Psoas muscle (tissue), 8 donors: ENCODE measurements around the gene RBP4. TPM values are rescaled to one million over a fixed set of nuclear protein-coding genes. Genes with fewer than 3 reads are reported as not detected.

ENCODE experiments used
- ATAC-seq, 4 donors: fragments of 200-7000 bp; cut with Tn5 transposase; one replicate each; pipeline ENCODE4 v1.9.1; 2020; ENCODE audit warnings: moderate library complexity in 3 of 4, mild to moderate bottlenecking in 2 of 4
- DNase-seq, 2 donors: peaks; one replicate each; pipeline ENCODE4 v3.0.0-alpha.2; 2020
- H3K27ac ChIP-seq: fragments of 200-600 bp; one replicate; pipeline ENCODE4 v1.8.0; 2022
- H3K27me3 ChIP-seq, 3 donors: fragments of 200-600 bp in 1 of 3; one replicate each; pipeline versions ENCODE4 v1.6.1 to v1.8.0; 2013 to 2022; ENCODE audit warnings: low read length in 2 of 3, mild to moderate bottlenecking in 2 of 3, moderate library complexity in 1 of 3; ENCODE audit not compliant: insufficient read depth in 3 of 3
- H3K36me3 ChIP-seq, 2 donors: fragments of 200-600 bp in 1 of 2; one replicate each; pipeline versions ENCODE4 v1.6.1 to v1.8.0; 2013 to 2022; ENCODE audit warnings: low read depth in 1 of 2, mild to moderate bottlenecking in 1 of 2, moderate library complexity in 1 of 2; ENCODE audit not compliant: insufficient read depth in 1 of 2
- H3K4me1 ChIP-seq: fragments of 200-600 bp; one replicate; pipeline ENCODE4 v1.8.0; 2022
- H3K4me3 ChIP-seq: fragments of 200-600 bp; one replicate; pipeline ENCODE4 v1.8.0; 2022; ENCODE audit warnings: mild to moderate bottlenecking
- H3K9me3 ChIP-seq: fragments of 200-600 bp; one replicate; pipeline ENCODE4 v1.8.0; 2022
- WGBS, 3 donors: extraction: QIAGEN DNeasy Blood & Tissue Kit; methylation state at CpG; one replicate each; pipeline versions ENCODE4 v1.1.6 to v1.1.7; 2013; 5-methylcytosine and 5-hydroxymethylcytosine counted together
- intact Hi-C, 2 donors: fragments of 100-400 bp; cut with DNase I; formaldehyde crosslinking; loops; one replicate each; pipeline versions ENCODE4 v1.11.0 to v1.14.2; 2022
- polyA plus RNA-seq, 3 donors: library from polyadenylated mRNA; stranded (reverse); fragments of 200-250 nt; gene quantifications; one replicate each; pipeline ENCODE4 v1.2.3, GENCODE V29; 2013
- total RNA-seq, 4 donors: library from RNA; stranded (reverse); fragmentation: NEBNext Ultra II Directional in 2 of 4; extraction: Animal tissue kit (Norgen Biotek cat#: 25700) in 2 of 4; gene quantifications; one replicate each; pipeline versions ENCODE4 v1.2.1 to v1.2.4, GENCODE V29; 2021 to 2023
- TF ChIP-seq, protein P1 (sequence below): fragments of 200-600 bp; IDR thresholded peaks from one replicate; pipeline ENCODE4 v1.8.0; 2022; ENCODE audit warnings: antibody characterized with exemption
- donor health status: healthy with polysubstance abuse.
- donor health status: DM: no; HTN: no; CAD: no; lungs with moderate emphysema.
- donor health status: Bipolar disorder and iron deficiency.
- donor health status: healthy.
- donor health status: DM: yes; HTN: yes; CAD: no.
- donor health status: DM: no; HTN: no; CAD: no.
- donor health status: DM: no; HTN: no; CAD: no.
- donor health status: DM: yes; HTN: yes; CAD: no.

The RBP4 gene
- total and polyA plus RNA-seq, 7 donors, result 1.0 to 13.6 (median 2.2) TPM

DNA sequence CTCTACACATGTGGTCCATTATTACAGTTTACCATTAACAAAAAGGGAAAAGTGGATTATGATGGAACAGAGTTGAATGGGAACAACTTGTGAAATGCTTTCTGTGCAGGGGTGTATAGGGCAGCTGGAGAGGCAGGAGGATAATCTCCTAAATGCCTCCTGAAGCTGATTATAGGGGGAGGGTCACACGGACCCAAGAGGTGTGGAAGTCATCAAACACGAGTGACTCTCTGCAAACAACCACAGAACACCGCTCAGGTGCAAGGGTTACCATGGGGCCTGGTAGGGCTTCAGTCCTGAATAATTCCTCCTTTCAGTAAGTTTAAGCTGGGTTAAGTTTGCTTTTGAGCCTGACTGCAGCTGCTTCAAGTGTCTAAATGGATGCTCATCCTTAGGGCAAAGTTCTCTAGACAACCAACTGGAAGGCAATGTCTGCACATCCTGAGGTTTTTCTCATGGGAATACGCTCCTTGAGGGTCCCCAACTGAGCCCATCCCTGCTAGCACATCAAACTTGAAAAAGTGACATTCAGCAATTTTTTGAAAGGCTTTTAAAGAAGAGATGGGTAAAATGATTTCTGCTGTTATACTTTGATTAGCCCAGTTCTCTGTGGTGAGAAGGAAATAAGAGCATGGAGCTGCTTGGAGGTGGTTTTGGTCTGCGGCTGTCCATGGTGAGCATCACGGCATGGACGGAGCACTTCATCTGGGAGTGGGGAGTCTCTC, 13.2 kb upstream of the RBP4 start:
- no peaks in the 10 kb centered on the region for H3K9me3 ChIP-seq
- H3K4me1 ChIP-seq, result no peaks in the 10 kb centered on the region
- no peak for ATAC-seq
- no peaks in the 10 kb centered on the region for H3K27me3 ChIP-seq
- H3K27ac ChIP-seq, result no peak overlapping the region
- WGBS, 3 donors, result 73 to 79% (median 78%) methylated on average over 7 of the region's 7 CpGs
- H3K4me3 ChIP-seq, result no peak overlapping the region
- intact Hi-C loops, result no loop called here
- DNase-seq, result no peak
- H3K36me3 ChIP-seq, result no peaks in the 10 kb centered on the region
- TF ChIP-seq, protein P1, sequence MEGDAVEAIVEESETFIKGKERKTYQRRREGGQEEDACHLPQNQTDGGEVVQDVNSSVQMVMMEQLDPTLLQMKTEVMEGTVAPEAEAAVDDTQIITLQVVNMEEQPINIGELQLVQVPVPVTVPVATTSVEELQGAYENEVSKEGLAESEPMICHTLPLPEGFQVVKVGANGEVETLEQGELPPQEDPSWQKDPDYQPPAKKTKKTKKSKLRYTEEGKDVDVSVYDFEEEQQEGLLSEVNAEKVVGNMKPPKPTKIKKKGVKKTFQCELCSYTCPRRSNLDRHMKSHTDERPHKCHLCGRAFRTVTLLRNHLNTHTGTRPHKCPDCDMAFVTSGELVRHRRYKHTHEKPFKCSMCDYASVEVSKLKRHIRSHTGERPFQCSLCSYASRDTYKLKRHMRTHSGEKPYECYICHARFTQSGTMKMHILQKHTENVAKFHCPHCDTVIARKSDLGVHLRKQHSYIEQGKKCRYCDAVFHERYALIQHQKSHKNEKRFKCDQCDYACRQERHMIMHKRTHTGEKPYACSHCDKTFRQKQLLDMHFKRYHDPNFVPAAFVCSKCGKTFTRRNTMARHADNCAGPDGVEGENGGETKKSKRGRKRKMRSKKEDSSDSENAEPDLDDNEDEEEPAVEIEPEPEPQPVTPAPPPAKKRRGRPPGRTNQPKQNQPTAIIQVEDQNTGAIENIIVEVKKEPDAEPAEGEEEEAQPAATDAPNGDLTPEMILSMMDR, result no peak

DNA sequence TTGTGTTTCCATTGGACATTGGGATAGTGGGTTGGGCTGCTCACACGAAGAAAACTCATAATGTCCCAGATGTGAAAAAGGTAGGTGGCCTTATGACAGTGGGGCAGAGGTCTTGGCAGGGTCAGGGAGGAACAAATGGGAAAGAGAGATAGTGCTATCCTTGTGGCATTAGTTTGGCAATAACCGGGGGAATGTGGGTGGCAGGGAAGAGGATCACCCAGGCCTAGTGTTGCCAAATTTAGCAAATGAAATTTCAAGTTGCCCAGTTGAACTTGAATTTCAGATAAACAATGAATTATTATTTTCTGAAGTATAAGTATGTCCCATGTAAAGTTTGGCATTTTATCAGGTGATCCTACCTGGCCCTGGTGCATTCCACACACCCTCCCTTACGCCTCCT, 12.1 kb upstream of the RBP4 start:
- TF ChIP-seq, protein P1, result no peak
- intact Hi-C loops, result no loop called here
- WGBS, 3 donors, result 67 to 80% (median 67%) methylated on average over 3 of the region's 3 CpGs
- H3K27me3 ChIP-seq, result no peaks in the 10 kb centered on the region
- ATAC-seq, result no peak
- H3K4me1 ChIP-seq, result no peaks in the 10 kb centered on the region
- no peak for DNase-seq
- no peak overlapping the region for H3K4me3 ChIP-seq
- H3K36me3 ChIP-seq, result no peaks in the 10 kb centered on the region
- H3K9me3 ChIP-seq, result no peaks in the 10 kb centered on the region
- no peak overlapping the region for H3K27ac ChIP-seq

DNA sequence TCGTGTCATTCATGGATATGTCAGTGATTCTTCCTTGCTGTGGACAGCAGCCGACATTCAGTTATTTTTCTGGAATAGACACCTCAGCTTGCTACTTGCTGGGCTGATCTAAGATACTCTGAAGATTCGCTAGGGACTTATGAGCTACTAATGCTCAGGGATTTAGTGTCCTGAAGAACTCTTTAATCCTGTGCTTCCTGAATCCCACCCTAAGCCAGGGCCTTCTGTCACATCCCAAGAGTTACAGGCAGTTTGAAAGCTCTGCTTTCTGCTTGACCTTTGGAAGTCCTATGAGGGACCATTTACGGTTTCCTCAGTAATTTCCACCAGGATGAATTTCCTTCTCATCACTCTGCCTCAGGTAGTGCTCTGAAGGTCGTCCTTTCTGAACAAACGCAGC, 11.3 kb upstream of the RBP4 start, which contains the start of gene PDE6C:
TSS of gene PDE6C (plus strand) at position 227 of the 400 bp plus-strand sequence. CDS start 189 bp downstream, outside the sequence.
- 71 to 76% (median 72%) methylated on average over 6 of the region's 6 CpGs for WGBS, 3 donors
- intact Hi-C loops, result no loop called here
- no peak within 1 kb of the TSS for H3K27ac ChIP-seq

DNA sequence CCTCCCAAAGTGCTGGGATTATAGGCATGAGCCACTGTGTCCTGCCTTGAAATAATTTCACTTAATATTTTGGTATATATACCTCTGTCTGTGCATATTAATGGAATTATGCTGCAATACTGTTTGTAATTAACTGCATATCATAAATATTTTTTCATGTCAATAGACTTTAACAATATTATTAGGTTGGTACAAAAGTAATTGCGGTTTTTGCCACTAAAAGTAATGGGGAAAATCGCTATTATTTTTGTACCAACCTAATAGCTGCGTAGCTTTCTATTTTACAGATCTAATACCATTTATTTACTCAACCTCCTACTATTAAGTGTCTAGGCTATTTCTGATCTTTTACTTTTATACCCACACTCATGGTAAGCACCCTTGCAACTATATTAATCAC, 7.4 kb upstream of the RBP4 start:
- H3K27me3 ChIP-seq, result peaks cover 0 to 5% (median 2%) of the 10 kb centered on the region in 3 donors
- intact Hi-C loops, result no loop called here
- H3K4me3 ChIP-seq, result no peak overlapping the region
- no peaks in the 10 kb centered on the region for H3K4me1 ChIP-seq
- no peak overlapping the region for H3K27ac ChIP-seq
- H3K9me3 ChIP-seq, result peaks cover 3% of the 10 kb centered on the region
- DNase-seq (no peak), ATAC-seq (no peak)
- TF ChIP-seq, protein P1, result no peak
- no peaks in the 10 kb centered on the region for H3K36me3 ChIP-seq
- WGBS, 3 donors, result 86 to 93% (median 89%) methylated on average over 3 of the region's 3 CpGs

More for the DNA sequence above, 11.3 kb upstream of the RBP4 start, which contains the start of gene PDE6C:
- no peak for ATAC-seq
- Histone ChIP-seq H3K27me3 (no peaks in the 10 kb centered on the region), H3K36me3 (no peaks in the 10 kb centered on the region), H3K4me1 (no peaks in the 10 kb centered on the region), H3K9me3 (peaks cover 3% of the 10 kb centered on the region), H3K4me3 (no peak within 1 kb of the TSS)
- TF ChIP-seq, protein P1, result no peak
- no peak for DNase-seq
